Stimulated activated CD8-positive, alpha-beta memory T cell treated with anti-CD3 and anti-CD28 coated beads, Interleukin-7, amount 100 ng/mL, for 24 hours (primary cell): Measurements from ENCODE around the gene FAM237A.

Experiments used
- DNase-seq: peaks from one replicate; pipeline ENCODE4 v3.0.0-alpha.2; 2020; ENCODE audit warnings: low read depth

FAM237A gene

GRCh38 chr2:206688990-206689389, 46.7 kb downstream of the FAM237A start:
- DNase-seq: no peak

GRCh38 chr2:206692971-206693370, 50.7 kb downstream of the FAM237A start:
- DNase-seq: no peak

DNA sequence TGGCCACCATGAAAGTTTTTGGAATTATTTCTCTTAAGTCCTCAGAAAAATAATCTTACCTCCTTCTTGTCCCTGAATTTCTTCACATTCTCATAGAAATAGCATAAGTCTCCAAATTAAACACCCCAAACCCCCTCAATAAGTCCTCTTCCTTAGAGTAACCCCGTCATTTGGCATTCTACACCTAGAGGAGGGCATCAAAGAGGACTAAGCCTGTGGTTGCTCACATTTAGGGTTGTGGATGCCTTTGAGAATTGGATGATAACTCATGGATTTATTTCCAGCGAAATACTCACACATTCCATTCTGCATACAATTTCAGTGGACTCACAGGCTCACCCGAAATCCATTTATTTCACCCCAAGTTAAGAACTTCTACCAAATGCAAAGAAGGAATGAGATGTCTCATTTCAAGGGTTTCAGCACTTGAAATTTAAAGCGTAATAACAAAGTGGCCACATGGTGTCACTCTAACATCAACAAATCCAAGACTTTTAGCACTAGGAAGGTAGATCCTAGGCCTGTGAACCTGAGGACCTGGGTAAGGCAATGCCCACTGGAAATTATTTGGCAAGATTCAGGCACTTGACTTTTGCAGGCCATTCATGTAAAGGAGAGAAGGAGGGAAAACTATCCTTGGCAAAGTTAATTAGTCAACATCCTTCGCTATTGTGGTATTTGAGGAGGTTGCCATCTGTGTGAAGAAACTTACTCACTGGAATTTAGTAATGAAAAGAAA, 51.3 kb downstream of the FAM237A start:
- DNase-seq: no peak

- no peak for DNase-seq
Observed at GRCh38 chr2:206696910-206697309, 54.6 kb downstream of the FAM237A start.

DNA sequence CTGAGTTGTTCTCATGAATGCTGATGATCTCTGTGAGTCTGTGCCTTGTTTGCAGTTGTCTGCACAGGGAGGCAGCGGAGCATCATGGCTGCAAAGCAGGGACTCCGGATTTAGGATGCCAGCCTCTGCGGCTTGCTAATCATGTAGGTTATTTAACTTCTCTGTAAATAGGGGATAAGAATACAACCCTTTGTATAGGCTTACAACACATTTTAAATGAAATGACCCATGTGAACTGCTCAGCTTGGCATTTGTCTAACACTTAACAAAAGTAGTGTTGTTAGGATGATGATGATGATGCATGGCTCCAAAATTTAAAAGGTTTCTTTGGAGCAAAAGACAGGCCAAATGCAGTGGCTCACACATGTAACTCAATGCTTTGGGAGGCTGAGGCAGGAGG, 56.5 kb downstream of the FAM237A start:
- DNase-seq: no peak
